ENCODE data around the gene PKD2L1. TPM values are rescaled to one million over a fixed set of nuclear protein-coding genes. Genes with fewer than 3 reads are reported as not detected.
A peak's percentile ranks its signal among the peaks of the same experiment; 100 is the strongest.
"Not testable (repeated sequence)": the region's sequence is repeated elsewhere in the genome, so short reads cannot be mapped to it uniquely, and the experiment has no call there.

Gene PKD2L1
- total RNA-seq, 1 experiment from 2014 or later = not detected

- no peak for DNase-seq (ENCODE audit: low read depth)
Measured at GRCh38 chr10:100334762-100335161, 4.7 kb upstream of the PKD2L1 start.

GRCh38 chr10:100333661-100334440 lies 3.8 kb upstream of the PKD2L1 start:
- DNase-seq (ENCODE audit: low read depth) = no peak

- no peak for DNase-seq (ENCODE audit: low read depth)
Measured at GRCh38 chr10:100333106-100333505, 3.1 kb upstream of the PKD2L1 start.

- no peak for DNase-seq (ENCODE audit: low read depth)
Measured at GRCh38 chr10:100328198-100328597, 1.8 kb downstream of the PKD2L1 start.

GRCh38 chr10:100327718-100328009 lies 2.4 kb downstream of the PKD2L1 start:
- no peak for DNase-seq (ENCODE audit: low read depth)

- no peak for DNase-seq (ENCODE audit: low read depth)
Measured at GRCh38 chr10:100327007-100327717, 2.9 kb downstream of the PKD2L1 start.

GRCh38 chr10:100325158-100325557 lies 4.9 kb downstream of the PKD2L1 start:
- no peak for DNase-seq (ENCODE audit: low read depth)

- DNase-seq (ENCODE audit: low read depth) = no peak
Measured at GRCh38 chr10:100319707-100320402, 10.2 kb downstream of the PKD2L1 start.

- no peak for DNase-seq (ENCODE audit: low read depth)
Measured at GRCh38 chr10:100318207-100318606, 11.8 kb downstream of the PKD2L1 start.

- DNase-seq (ENCODE audit: low read depth) = no peak
Measured at GRCh38 chr10:100315615-100316014, 14.4 kb downstream of the PKD2L1 start.

GRCh38 chr10:100311298-100311697 lies 18.7 kb downstream of the PKD2L1 start:
- no peak for DNase-seq (ENCODE audit: low read depth)

GRCh38 chr10:100307684-100308083 lies 22.3 kb downstream of the PKD2L1 start:
- DNase-seq (ENCODE audit: low read depth) = peak; percentile 35

GRCh38 chr10:100306861-100307260 lies 23.2 kb downstream of the PKD2L1 start:
- DNase-seq (ENCODE audit: low read depth) = no peak

- DNase-seq (ENCODE audit: low read depth) = no peak
Measured at GRCh38 chr10:100304414-100304813, 25.6 kb downstream of the PKD2L1 start.

GRCh38 chr10:100303724-100304319 lies 26.2 kb downstream of the PKD2L1 start:
- no peak for DNase-seq (ENCODE audit: low read depth)

GRCh38 chr10:100301123-100301522 lies 28.9 kb downstream of the PKD2L1 start:
- DNase-seq (ENCODE audit: low read depth) = not testable (repeated sequence)

GRCh38 chr10:100297242-100297641 lies 32.8 kb downstream of the PKD2L1 start:
- no peak for DNase-seq (ENCODE audit: low read depth)

GRCh38 chr10:100293066-100293465 lies 37.0 kb downstream of the PKD2L1 start:
- no peak for DNase-seq (ENCODE audit: low read depth)

- not testable (repeated sequence) for DNase-seq (ENCODE audit: low read depth)
Measured at GRCh38 chr10:100292300-100292699, 37.7 kb downstream of the PKD2L1 start.

GRCh38 chr10:100291356-100291755 lies 38.7 kb downstream of the PKD2L1 start:
- no peak for DNase-seq (ENCODE audit: low read depth)

- no peak for DNase-seq (ENCODE audit: low read depth)
Measured at GRCh38 chr10:100289641-100290040, 40.4 kb downstream of the PKD2L1 start.

GRCh38 chr10:100288196-100288595 lies 41.8 kb downstream of the PKD2L1 start:
- no peak for DNase-seq (ENCODE audit: low read depth)
